HepG2 (cell line): Measurements from ENCODE around the gene MTO1. TPM values are rescaled to one million over a fixed set of nuclear protein-coding genes. Genes with fewer than 3 reads are reported as not detected.
A peak's percentile ranks its signal among the peaks of the same experiment; 100 is the strongest.

Experiments used
- ATF1 ChIP-seq: IDR thresholded peaks from 2 replicates; pipeline ENCODE4 v1.6.1; 2016; ENCODE audit warnings: mild to moderate bottlenecking, control low read depth
- BORCS8-MEF2B ChIP-seq: sonication (generic); formaldehyde crosslinking; IDR thresholded peaks from 2 replicates; pipeline ENCODE4 v1.8.0; 2022; ENCODE audit warnings: mild to moderate bottlenecking, missing genetic modification reagents
- DNMT1 ChIP-seq: sonication (generic); formaldehyde crosslinking; IDR thresholded peaks from 2 replicates; pipeline ENCODE4 v1.5.1; 2020; ENCODE audit warnings: mild to moderate bottlenecking, missing genetic modification reagents
- EEA1 ChIP-seq: sonication (generic); formaldehyde crosslinking; IDR thresholded peaks from 2 replicates; pipeline ENCODE4 v1.5.1; 2020; ENCODE audit warnings: mild to moderate bottlenecking, missing genetic modification reagents, borderline replicate concordance
- FLYWCH1 ChIP-seq: sonication (generic); formaldehyde crosslinking; IDR thresholded peaks from 2 replicates; pipeline ENCODE4 v1.8.1; 2023; ENCODE audit warnings: mild to moderate bottlenecking, missing genetic modification reagents
- HMGXB4 ChIP-seq, 2 experiments: sonication (generic) in 1 of 2; formaldehyde crosslinking in 1 of 2; IDR thresholded peaks; 2 replicates each; pipeline versions ENCODE4 v1.4.0 to v1.6.1; 2018 to 2020; ENCODE audit warnings: missing genetic modification reagents in 2 of 2, borderline replicate concordance in 1 of 2, low read depth in 1 of 2, mild to moderate bottlenecking in 1 of 2, missing biosample characterization in 1 of 2
- JUNB ChIP-seq: sonication (generic); formaldehyde crosslinking; IDR thresholded peaks from 2 replicates; pipeline ENCODE4 v1.8.0; 2022; ENCODE audit warnings: missing genetic modification reagents, mild to moderate bottlenecking, borderline replicate concordance
- KDM1A ChIP-seq: IDR thresholded peaks from 2 replicates; pipeline ENCODE4 v1.6.1; 2016; ENCODE audit warnings: missing compliant biosample characterization
- MAFF ChIP-seq: IDR thresholded peaks from 2 replicates; pipeline ENCODE4 v1.6.1; 2011; ENCODE audit warnings: low read depth, low read length, improper control_type of control experiment
- MEIS1 ChIP-seq: sonication (generic); formaldehyde crosslinking; IDR thresholded peaks from 2 replicates; pipeline ENCODE4 v1.9.0; 2021; ENCODE audit warnings: mild to moderate bottlenecking, missing genetic modification reagents, moderate library complexity, borderline replicate concordance
- NCOR1 ChIP-seq: fragments of 200-600 bp; sonication (generic); IDR thresholded peaks from 2 replicates; pipeline ENCODE4 v1.7.0; 2017; ENCODE audit warnings: antibody characterized with exemption, low read length, borderline replicate concordance
- RBFOX2 ChIP-seq: fragments of 200-400 bp; formaldehyde crosslinking; IDR thresholded peaks from 2 replicates; pipeline ENCODE4 v1.6.1; 2017; ENCODE audit warnings: low read depth, mild to moderate bottlenecking, low read length
- RFX5 ChIP-seq: IDR thresholded peaks from 2 replicates; pipeline ENCODE4 v1.6.1; 2011; ENCODE audit warnings: low read depth, low read length, improper control_type of control experiment
- SSRP1 ChIP-seq: IDR thresholded peaks from 2 replicates; pipeline ENCODE4 v1.6.1; 2016; ENCODE audit warnings: control low read depth
- STAT5B ChIP-seq: sonication (generic); formaldehyde crosslinking; IDR thresholded peaks from 2 replicates; pipeline ENCODE4 v1.4.0; 2020; ENCODE audit warnings: missing genetic modification reagents
- TBP ChIP-seq: sonication (generic); formaldehyde crosslinking; IDR thresholded peaks from 2 replicates; pipeline ENCODE4 v1.5.0; 2020; ENCODE audit warnings: missing genetic modification reagents
- THAP11 ChIP-seq: IDR thresholded peaks from 2 replicates; pipeline ENCODE4 v1.6.1; 2016; ENCODE audit warnings: missing biosample characterization, missing genetic modification reagents
- YEATS2 ChIP-seq: sonication (generic); formaldehyde crosslinking; IDR thresholded peaks from 2 replicates; pipeline ENCODE4 v1.4.0; 2020; ENCODE audit warnings: missing genetic modification reagents, borderline replicate concordance
- ZKSCAN8 ChIP-seq: IDR thresholded peaks from 2 replicates; pipeline ENCODE4 v1.6.1; 2016; ENCODE audit warnings: borderline replicate concordance, missing genetic modification reagents, missing compliant biosample characterization
- ZNF296 ChIP-seq: sonication (generic); formaldehyde crosslinking; conservative IDR thresholded peaks from 2 replicates; pipeline ENCODE4 v1.5.0; 2020; ENCODE audit warnings: mild to moderate bottlenecking, missing genetic modification reagents
- ZNF431 ChIP-seq: sonication (generic); formaldehyde crosslinking; IDR thresholded peaks from 2 replicates; pipeline ENCODE4 v1.9.0; 2022; ENCODE audit warnings: missing genetic modification reagents, low read depth, mild to moderate bottlenecking, borderline replicate concordance
- ZNF607 ChIP-seq: sonication (generic); formaldehyde crosslinking; IDR thresholded peaks from 2 replicates; pipeline ENCODE4 v1.5.1; 2020; ENCODE audit warnings: missing genetic modification reagents, mild to moderate bottlenecking, borderline replicate concordance
- ZNF678 ChIP-seq: sonication (generic); formaldehyde crosslinking; IDR thresholded peaks from 2 replicates; pipeline ENCODE4 v1.4.0; 2020; ENCODE audit warnings: mild to moderate bottlenecking, missing genetic modification reagents
- ZNF747 ChIP-seq: sonication (generic); formaldehyde crosslinking; IDR thresholded peaks from 2 replicates; pipeline ENCODE4 v1.8.1; 2023; ENCODE audit warnings: missing genetic modification reagents, mild to moderate bottlenecking, borderline replicate concordance
- ZNF749 ChIP-seq: sonication (generic); formaldehyde crosslinking; IDR thresholded peaks from 2 replicates; pipeline ENCODE4 v1.8.0; 2022; ENCODE audit warnings: mild to moderate bottlenecking, missing genetic modification reagents, moderate library complexity, borderline replicate concordance
- ZSCAN21 ChIP-seq: sonication (generic); formaldehyde crosslinking; IDR thresholded peaks from 2 replicates; pipeline ENCODE4 v1.8.0; 2022; ENCODE audit warnings: mild to moderate bottlenecking, missing genetic modification reagents, moderate library complexity, borderline replicate concordance
- polyA plus RNA-seq, 8 experiments: library from polyadenylated mRNA; depleted of rRNA in 3 of 8; stranded (reverse) in 7 of 8; unstranded in 1 of 8; fragments of >200 nt; fragmentation: Illumina TruSeq in 4 of 8; extraction: Trizol in 4 of 8; gene quantifications; 2 replicates each; pipeline versions ENCODE4 v1.2.1 to v1.2.3, GENCODE V29; 2011 to 2016; ENCODE audit warnings: low read depth in 4 of 8, missing spikeins in 1 of 8, mixed read lengths in 1 of 8; ENCODE audit not compliant: insufficient read depth in 1 of 8
- total RNA-seq, 5 experiments: library from RNA; depleted of rRNA; stranded (reverse); fragments of >200 nt; fragmentation: Illumina TruSeq; extraction: Trizol; gene quantifications; 2 replicates each; pipeline ENCODE4 v1.2.3, GENCODE V29; 2016; ENCODE audit warnings: low read depth in 1 of 5
- TF ChIP-seq, protein P1 (sequence below): sonication (generic); formaldehyde crosslinking; IDR thresholded peaks from 2 replicates; pipeline ENCODE4 v1.4.0; 2020; ENCODE audit warnings: mild to moderate bottlenecking, missing genetic modification reagents

MTO1 gene
- total and polyA plus RNA-seq, 2 of the 13 experiments (the other 11 are each of a cell fraction or from before 2014, with no cell fraction given), result 21.1 to 45.3 TPM

DNA sequence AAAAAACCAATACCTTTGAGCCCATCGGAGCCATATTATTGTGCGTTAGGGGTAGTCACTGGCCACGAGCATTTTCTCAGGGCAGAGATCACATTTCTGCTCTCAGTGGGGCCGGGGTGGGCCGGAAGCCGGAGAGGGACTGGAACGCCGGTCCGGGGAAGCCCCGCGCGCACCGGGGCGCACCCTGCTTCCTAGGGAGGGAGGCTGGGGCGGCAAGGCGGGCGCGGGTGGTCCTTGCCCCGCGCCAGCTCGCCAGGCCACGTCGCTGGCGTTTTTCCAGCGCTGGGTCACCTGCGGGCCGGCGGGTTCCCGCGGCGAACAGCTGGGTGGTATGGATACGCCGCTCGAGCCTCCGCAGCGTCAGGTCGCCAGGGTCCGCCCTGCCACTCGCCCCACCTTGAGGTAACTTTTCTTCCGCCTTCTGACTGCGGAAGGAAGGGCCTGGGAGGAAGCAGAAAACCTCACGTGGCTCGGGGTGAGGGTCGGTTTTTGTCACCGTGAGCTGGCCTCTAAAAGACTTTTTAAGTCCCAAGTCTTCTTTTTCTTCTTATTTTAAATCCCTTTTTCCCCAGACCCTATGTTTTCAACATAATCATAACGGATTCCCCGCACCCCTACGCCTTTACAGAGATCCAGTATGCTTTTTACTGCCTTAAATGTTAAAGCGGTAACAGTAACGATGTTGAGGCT is 62.0 kb downstream of the MTO1 start (continued):
- TF ChIP-seq ZNF749 (CRISPR knock-in tag) (no peak), STAT5B (CRISPR knock-in tag) (no peak), YEATS2 (CRISPR knock-in tag) (peak; percentile 35; the same call in 1 of the 2 replicates), ZNF678 (CRISPR knock-in tag) (no peak), JUNB (no peak), ATF1 (CRISPR knock-in tag) (no peak), FLYWCH1 (CRISPR knock-in tag) (no peak), MEIS1 (CRISPR knock-in tag) (no peak), DNMT1 (CRISPR knock-in tag) (no peak), ZNF747 (CRISPR knock-in tag) (peak; percentile 68; the same call in 1 of the 2 replicates), KDM1A (no peak), BORCS8-MEF2B (CRISPR knock-in tag) (0 out of 2 replicates have a peak, but pooled peaks have one; percentile 43), MAFF (no peak), ZNF431 (0 out of 2 replicates have a peak, but pooled peaks have one; percentile 24), ZSCAN21 (peak; percentile 57; the same call in 1 of the 2 replicates), RBFOX2 (peak; percentile 99), RFX5 (no peak), ZKSCAN8 (peak; percentile 46; the same call in 1 of the 2 replicates), TBP (CRISPR knock-in tag) (peak; percentile 85; the same call in 1 of the 2 replicates), HMGXB4 (CRISPR knock-in tag; IDR thresholded peaks at IDR 0.05; ENCODE audit: borderline replicate concordance in 1 of 2, low read depth in 1 of 2) (peak; percentile 74 to 76; a peak in 3 of 4 replicates), ZNF607 (CRISPR knock-in tag) (no peak), NCOR1 (no peak), EEA1 (CRISPR knock-in tag) (peak; percentile 88; the same call in 1 of the 2 replicates), ZNF296 (no peak; the same call in 1 of the 2 replicates), THAP11 (CRISPR knock-in tag) (peak; percentile 46; the same call in 1 of the 2 replicates), SSRP1 (CRISPR knock-in tag) (no peak)
- TF ChIP-seq, protein P1, sequence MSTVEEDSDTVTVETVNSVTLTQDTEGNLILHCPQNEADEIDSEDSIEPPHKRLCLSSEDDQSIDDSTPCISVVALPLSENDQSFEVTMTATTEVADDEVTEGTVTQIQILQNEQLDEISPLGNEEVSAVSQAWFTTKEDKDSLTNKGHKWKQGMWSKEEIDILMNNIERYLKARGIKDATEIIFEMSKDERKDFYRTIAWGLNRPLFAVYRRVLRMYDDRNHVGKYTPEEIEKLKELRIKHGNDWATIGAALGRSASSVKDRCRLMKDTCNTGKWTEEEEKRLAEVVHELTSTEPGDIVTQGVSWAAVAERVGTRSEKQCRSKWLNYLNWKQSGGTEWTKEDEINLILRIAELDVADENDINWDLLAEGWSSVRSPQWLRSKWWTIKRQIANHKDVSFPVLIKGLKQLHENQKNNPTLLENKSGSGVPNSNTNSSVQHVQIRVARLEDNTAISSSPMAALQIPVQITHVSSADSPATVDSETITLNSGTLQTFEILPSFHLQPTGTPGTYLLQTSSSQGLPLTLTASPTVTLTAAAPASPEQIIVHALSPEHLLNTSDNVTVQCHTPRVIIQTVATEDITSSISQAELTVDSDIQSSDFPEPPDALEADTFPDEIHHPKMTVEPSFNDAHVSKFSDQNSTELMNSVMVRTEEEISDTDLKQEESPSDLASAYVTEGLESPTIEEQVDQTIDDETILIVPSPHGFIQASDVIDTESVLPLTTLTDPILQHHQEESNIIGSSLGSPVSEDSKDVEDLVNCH (CRISPR knock-in tag), result no peak
